ENCODE results near the gene E2F8.

E2F8 gene

DNA sequence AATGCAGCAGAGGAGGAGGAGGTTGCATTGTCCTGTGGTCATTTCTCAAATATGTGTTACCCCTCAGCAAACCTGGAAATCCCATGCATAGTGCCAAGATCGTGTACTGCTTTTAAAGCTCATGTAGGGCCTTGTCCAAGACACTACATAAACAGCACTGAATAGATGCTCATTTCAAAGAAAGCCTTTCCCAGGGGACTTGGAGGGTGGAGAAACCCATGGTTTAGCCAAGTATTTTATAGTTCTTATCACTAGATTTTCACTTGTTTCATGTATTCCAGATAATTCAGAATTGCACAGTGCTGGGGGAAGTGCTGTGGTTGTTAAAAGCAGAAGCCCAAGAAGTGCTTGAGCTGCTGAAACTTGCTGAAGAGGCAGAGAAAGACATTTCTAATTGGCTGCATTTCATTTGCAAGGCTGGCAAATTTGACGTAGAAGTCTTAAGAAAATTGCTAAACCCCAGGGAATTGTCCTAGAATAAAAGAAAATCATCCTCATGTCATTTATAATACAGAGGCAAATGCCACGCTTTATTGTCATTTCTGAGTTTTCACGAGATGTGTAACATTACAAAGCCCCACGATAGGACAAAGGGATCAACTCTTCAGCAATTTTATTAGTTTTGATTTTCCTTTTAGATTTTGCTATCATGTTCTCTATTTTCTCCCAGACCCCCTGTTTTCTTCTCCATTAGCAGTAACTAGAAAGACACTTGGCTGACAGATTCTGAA is 59.0 kb downstream of the E2F8 start:
- no peak for DNase-seq

DNA sequence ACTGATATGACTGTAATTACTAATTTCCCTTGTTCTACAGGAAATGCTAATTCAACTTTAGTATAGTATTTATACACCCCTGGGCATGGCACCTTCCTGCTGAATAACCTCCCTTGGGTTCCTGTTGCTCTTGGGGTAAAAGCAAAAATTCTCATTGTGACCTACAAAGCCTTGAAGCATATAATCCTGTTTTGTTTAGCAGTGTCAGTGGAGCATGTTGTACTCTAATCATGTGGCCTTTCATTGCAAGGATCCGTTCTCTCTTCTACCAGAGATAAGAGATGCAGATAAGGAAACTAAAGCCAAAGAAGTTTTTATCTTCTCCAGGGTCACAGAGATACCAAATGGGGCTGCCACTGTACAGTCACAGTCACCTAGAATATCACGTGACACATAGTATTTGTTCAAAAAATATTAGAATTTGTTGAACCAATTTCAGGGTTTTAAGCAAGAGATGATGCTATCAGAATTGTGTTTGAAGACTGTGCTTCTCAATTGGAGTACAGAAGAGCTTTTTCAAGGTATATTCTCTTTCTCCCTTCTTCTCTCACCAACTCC is 64.0 kb downstream of the E2F8 start:
- no peak for DNase-seq
